ENCODE results near the gene CGNL1.

DNA sequence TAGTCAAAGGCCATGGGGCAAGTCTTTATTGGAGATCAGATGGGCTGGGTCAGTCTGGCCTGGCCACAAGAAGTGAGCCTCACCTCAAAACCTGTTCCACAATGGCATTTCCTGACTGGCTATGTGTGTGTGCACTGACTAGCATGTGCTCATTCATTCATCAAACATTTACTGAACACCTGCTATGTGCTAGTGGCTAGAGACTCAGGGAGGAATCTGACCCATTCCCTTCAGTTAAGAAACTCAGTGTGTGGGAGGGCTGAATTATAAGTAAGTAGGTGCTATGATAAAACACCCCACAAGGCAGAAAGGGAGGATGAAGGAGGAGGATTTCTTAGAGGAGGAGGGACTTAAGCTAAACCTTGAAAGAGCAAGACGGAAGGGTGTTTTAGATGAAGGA, 5.4 kb upstream of the CGNL1 start:
- TF ChIP-seq EZH2phosphoT487 (IDR thresholded peaks at IDR 0.05; ENCODE audit: low read length) (no peak), CTCF (IDR thresholded peaks at IDR 0.05; ENCODE audit: low read length) (no peak), EZH2 (optimal IDR thresholded peaks at IDR 0.05; ENCODE audit: low read depth, low read length) (no peak)
